Measurements from ENCODE around the gene SKIC2.

SKIC2 gene

DNA sequence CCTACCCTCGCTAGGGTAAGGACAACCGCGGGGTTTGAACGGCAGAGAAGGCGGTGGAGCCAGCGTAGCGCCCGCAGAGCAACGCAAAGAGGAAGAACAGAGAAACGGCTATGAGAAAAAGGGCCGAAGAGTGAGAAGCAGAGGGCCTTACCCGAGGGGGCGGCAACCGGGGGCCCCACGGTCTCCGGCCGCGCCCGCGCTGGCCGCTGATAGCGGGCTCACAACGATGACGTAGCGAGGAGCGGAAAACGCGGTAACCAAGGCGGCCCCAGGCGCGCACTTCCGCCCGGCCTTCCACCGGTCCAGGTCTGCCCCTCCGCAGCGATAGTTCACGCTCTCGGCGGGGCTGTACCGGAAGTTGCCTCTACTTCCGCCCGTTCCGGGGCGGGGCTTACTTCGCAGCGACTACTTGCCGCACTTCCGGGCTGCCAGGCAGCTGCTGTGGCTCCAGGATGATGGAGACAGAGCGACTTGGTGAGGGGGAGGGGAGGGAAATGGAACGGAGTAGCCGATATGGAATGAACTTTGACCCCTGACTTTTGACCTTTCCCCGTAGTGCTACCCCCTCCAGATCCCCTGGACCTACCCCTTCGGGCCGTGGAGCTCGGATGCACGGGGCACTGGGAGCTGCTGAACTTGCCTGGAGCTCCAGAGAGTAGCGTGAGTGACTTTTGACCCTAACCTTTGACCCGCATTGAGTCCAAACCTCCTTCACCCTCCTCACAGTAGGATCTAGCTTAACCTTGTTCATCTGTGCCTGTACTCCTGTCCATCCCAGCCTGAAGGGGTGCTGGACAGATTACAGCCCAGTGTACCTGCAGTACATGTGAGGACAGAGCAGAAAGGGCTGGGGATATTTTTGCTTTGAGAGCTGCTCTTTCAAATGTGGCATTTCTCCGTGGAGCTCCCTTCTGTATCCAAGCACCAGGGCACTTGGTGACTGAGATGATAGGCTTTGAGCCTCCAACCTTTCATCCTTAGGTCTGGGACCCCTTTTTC, at the start of gene SKIC2, which contains the start of gene NELFE (continued):
- TF ChIP-seq TCF7L2 (IDR thresholded peaks at IDR 0.05; ENCODE audit: borderline replicate concordance, low read depth, low read length) = no peak
- TF ChIP-seq PRDM1 (tag by site-specific recombination; IDR thresholded peaks at IDR 0.05) = no peak
- TF ChIP-seq ZNF404 (tag by site-specific recombination; IDR thresholded peaks at IDR 0.05) = no peak
- TF ChIP-seq, protein P1, sequence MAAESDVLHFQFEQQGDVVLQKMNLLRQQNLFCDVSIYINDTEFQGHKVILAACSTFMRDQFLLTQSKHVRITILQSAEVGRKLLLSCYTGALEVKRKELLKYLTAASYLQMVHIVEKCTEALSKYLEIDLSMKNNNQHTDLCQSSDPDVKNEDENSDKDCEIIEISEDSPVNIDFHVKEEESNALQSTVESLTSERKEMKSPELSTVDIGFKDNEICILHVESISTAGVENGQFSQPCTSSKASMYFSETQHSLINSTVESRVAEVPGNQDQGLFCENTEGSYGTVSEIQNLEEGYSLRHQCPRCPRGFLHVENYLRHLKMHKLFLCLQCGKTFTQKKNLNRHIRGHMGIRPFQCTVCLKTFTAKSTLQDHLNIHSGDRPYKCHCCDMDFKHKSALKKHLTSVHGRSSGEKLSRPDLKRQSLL (tag by site-specific recombination; IDR thresholded peaks at IDR 0.05) = peak; percentile 100
- TF ChIP-seq ZFP41 (tag by site-specific recombination; IDR thresholded peaks at IDR 0.05; ENCODE audit: borderline replicate concordance) = no peak
- TF ChIP-seq SP3 (tag by site-specific recombination; IDR thresholded peaks at IDR 0.05) = peak; percentile 99
- TF ChIP-seq, protein P2, sequence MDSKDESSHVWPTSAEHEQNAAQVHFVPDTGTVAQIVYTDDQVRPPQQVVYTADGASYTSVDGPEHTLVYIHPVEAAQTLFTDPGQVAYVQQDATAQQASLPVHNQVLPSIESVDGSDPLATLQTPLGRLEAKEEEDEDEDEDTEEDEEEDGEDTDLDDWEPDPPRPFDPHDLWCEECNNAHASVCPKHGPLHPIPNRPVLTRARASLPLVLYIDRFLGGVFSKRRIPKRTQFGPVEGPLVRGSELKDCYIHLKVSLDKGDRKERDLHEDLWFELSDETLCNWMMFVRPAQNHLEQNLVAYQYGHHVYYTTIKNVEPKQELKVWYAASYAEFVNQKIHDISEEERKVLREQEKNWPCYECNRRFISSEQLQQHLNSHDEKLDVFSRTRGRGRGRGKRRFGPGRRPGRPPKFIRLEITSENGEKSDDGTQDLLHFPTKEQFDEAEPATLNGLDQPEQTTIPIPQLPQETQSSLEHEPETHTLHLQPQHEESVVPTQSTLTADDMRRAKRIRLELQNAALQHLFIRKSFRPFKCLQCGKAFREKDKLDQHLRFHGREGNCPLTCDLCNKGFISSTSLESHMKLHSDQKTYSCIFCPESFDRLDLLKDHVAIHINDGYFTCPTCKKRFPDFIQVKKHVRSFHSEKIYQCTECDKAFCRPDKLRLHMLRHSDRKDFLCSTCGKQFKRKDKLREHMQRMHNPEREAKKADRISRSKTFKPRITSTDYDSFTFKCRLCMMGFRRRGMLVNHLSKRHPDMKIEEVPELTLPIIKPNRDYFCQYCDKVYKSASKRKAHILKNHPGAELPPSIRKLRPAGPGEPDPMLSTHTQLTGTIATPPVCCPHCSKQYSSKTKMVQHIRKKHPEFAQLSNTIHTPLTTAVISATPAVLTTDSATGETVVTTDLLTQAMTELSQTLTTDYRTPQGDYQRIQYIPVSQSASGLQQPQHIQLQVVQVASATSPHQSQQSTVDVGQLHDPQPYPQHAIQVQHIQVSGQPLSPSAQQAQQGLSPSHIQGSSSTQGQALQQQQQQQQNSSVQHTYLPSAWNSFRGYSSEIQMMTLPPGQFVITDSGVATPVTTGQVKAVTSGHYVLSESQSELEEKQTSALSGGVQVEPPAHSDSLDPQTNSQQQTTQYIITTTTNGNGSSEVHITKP (tag by site-specific recombination; IDR thresholded peaks at IDR 0.05) = peak; percentile 72
- TF ChIP-seq ZNF548 (tag by site-specific recombination; IDR thresholded peaks at IDR 0.05) = no peak
- TF ChIP-seq ZNF610 (tag by site-specific recombination; IDR thresholded peaks at IDR 0.05; ENCODE audit: borderline replicate concordance) = peak; percentile 32; the same call in 1 of the 2 replicates
- no peak for TF ChIP-seq ZNF596 (tag by site-specific recombination; IDR thresholded peaks at IDR 0.05)
- no peak for TF ChIP-seq SETDB1 (IDR thresholded peaks at IDR 0.05; ENCODE audit: insufficient read length, low read length)
- TF ChIP-seq, protein P3, sequence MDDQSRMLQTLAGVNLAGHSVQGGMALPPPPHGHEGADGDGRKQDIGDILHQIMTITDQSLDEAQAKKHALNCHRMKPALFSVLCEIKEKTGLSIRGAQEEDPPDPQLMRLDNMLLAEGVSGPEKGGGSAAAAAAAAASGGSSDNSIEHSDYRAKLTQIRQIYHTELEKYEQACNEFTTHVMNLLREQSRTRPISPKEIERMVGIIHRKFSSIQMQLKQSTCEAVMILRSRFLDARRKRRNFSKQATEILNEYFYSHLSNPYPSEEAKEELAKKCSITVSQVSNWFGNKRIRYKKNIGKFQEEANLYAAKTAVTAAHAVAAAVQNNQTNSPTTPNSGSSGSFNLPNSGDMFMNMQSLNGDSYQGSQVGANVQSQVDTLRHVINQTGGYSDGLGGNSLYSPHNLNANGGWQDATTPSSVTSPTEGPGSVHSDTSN (CRISPR knock-in tag; IDR thresholded peaks at IDR 0.05) = peak; percentile 52; the same call in 1 of the 2 replicates
- TF ChIP-seq, protein P4, sequence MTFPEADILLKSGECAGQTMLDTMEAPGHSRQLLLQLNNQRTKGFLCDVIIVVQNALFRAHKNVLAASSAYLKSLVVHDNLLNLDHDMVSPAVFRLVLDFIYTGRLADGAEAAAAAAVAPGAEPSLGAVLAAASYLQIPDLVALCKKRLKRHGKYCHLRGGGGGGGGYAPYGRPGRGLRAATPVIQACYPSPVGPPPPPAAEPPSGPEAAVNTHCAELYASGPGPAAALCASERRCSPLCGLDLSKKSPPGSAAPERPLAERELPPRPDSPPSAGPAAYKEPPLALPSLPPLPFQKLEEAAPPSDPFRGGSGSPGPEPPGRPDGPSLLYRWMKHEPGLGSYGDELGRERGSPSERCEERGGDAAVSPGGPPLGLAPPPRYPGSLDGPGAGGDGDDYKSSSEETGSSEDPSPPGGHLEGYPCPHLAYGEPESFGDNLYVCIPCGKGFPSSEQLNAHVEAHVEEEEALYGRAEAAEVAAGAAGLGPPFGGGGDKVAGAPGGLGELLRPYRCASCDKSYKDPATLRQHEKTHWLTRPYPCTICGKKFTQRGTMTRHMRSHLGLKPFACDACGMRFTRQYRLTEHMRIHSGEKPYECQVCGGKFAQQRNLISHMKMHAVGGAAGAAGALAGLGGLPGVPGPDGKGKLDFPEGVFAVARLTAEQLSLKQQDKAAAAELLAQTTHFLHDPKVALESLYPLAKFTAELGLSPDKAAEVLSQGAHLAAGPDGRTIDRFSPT (tag by site-specific recombination; IDR thresholded peaks at IDR 0.05) = no peak
- TF ChIP-seq HOXD13 (CRISPR knock-in tag; IDR thresholded peaks at IDR 0.05; ENCODE audit: borderline replicate concordance) = no peak; the same call in 1 of the 2 replicates
- no peak for TF ChIP-seq ZNF521 (tag by site-specific recombination; IDR thresholded peaks at IDR 0.05)
- TF ChIP-seq KLF16 (tag by site-specific recombination; IDR thresholded peaks at IDR 0.05) = peak; percentile 79
- TF ChIP-seq, protein P5, sequence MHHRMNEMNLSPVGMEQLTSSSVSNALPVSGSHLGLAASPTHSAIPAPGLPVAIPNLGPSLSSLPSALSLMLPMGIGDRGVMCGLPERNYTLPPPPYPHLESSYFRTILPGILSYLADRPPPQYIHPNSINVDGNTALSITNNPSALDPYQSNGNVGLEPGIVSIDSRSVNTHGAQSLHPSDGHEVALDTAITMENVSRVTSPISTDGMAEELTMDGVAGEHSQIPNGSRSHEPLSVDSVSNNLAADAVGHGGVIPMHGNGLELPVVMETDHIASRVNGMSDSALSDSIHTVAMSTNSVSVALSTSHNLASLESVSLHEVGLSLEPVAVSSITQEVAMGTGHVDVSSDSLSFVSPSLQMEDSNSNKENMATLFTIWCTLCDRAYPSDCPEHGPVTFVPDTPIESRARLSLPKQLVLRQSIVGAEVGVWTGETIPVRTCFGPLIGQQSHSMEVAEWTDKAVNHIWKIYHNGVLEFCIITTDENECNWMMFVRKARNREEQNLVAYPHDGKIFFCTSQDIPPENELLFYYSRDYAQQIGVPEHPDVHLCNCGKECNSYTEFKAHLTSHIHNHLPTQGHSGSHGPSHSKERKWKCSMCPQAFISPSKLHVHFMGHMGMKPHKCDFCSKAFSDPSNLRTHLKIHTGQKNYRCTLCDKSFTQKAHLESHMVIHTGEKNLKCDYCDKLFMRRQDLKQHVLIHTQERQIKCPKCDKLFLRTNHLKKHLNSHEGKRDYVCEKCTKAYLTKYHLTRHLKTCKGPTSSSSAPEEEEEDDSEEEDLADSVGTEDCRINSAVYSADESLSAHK (tag by site-specific recombination; IDR thresholded peaks at IDR 0.05) = no peak; the same call in 1 of the 2 replicates
- TF ChIP-seq BCL11A (tag by site-specific recombination; IDR thresholded peaks at IDR 0.05; ENCODE audit: low read depth) = peak; percentile 99
- peak; percentile 88 for TF ChIP-seq ZBTB20 (tag by site-specific recombination; IDR thresholded peaks at IDR 0.05)
- 0 out of 2 replicates have a peak, but pooled peaks have one; percentile 29 for TF ChIP-seq ZNF843 (tag by site-specific recombination; IDR thresholded peaks at IDR 0.05)
- no peak for TF ChIP-seq TRIM28 (IDR thresholded peaks at IDR 0.05; ENCODE audit: borderline replicate concordance, low read length)
- TF ChIP-seq ZNF660 (tag by site-specific recombination; IDR thresholded peaks at IDR 0.05) = peak; percentile 76
- no peak for TF ChIP-seq ZNF747 (tag by site-specific recombination; IDR thresholded peaks at IDR 0.05)
- no peak for TF ChIP-seq ZNF654 (tag by site-specific recombination; IDR thresholded peaks at IDR 0.05; ENCODE audit: low read depth)
- TF ChIP-seq ZEB2 (tag by site-specific recombination; IDR thresholded peaks at IDR 0.05) = peak; percentile 96

Data from HEK293 (cell line).